ENCODE measurements around the gene AP4B1.

The AP4B1 gene

GRCh38 chr1:113934006-113934405 lies 29.4 kb upstream of the AP4B1 start:
- in situ Hi-C loops (cut with MboI; ENCODE audit: low sequenced_read_pairs, unreplicated experiment), result no loop called here
- DNase-seq (ENCODE audit: low spot score), result no peak
- TF ChIP-seq CTCF (IDR thresholded peaks at IDR 0.05; ENCODE audit: borderline replicate concordance, control extremely low read depth, extremely low read depth, insufficient read depth, missing control alignments), result no peak

- in situ Hi-C loops (cut with MboI; ENCODE audit: low sequenced_read_pairs, unreplicated experiment), result no loop called here
- no peak for TF ChIP-seq CTCF (IDR thresholded peaks at IDR 0.05; ENCODE audit: borderline replicate concordance, control extremely low read depth, extremely low read depth, insufficient read depth, missing control alignments)
- DNase-seq (ENCODE audit: low spot score), result no peak
Observed at GRCh38 chr1:113931451-113931851, 26.9 kb upstream of the AP4B1 start.

DNA sequence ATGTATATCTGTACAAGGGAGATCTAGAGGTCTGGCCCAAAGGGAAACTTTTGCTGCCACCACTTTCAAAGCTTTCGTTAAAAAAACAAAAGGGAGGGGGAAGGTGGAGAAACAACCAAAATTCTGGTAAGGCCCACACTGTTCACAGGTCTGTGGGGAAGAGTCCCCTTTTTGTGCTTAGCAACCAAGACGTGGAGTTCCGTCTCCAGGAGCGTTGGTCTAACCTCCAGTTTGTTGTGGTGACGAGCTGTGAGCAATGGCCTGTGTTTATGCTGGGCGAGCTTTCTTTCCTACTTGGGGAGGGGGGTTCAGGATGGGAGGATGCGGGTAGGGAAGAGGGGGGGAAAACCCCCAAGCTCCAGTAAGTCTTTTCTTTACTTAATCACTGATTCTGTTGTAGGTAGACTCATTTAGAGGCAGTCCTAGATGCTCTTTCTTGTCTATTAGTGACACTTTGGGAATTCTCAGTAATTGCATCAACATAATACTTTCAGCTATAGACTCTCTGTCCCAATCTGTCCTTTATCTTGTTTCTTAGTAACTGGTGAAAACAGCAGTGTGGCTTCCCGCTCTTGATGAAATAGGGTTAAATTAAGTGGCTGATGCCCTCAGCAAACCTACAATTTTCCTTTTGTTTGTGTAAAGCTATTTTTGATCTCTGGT lies 26.0 kb upstream of the AP4B1 start:
- TF ChIP-seq CTCF (IDR thresholded peaks at IDR 0.05; ENCODE audit: borderline replicate concordance, control extremely low read depth, extremely low read depth, insufficient read depth, missing control alignments), result no peak
- DNase-seq (ENCODE audit: low spot score), result peak; percentile 56
- in situ Hi-C loops (cut with MboI; ENCODE audit: low sequenced_read_pairs, unreplicated experiment), result no loop called here

- in situ Hi-C loops (cut with MboI; ENCODE audit: low sequenced_read_pairs, unreplicated experiment), result no loop called here
- peak; percentile 11 for TF ChIP-seq CTCF (IDR thresholded peaks at IDR 0.05; ENCODE audit: borderline replicate concordance, control extremely low read depth, extremely low read depth, insufficient read depth, missing control alignments)
- peak; percentile 72 for DNase-seq (ENCODE audit: low spot score)
Observed at GRCh38 chr1:113929750-113930498, 25.3 kb upstream of the AP4B1 start.

- TF ChIP-seq CTCF (IDR thresholded peaks at IDR 0.05; ENCODE audit: borderline replicate concordance, control extremely low read depth, extremely low read depth, insufficient read depth, missing control alignments), result no peak
- in situ Hi-C loops (cut with MboI; ENCODE audit: low sequenced_read_pairs, unreplicated experiment), result no loop called here
- peak; percentile 91 for DNase-seq (ENCODE audit: low spot score)
Observed at GRCh38 chr1:113928941-113929749, 24.5 kb upstream of the AP4B1 start, which contains the start of gene HIPK1. Gene HIPK1 (plus strand): TSS chr1:113929324.

GRCh38 chr1:113928187-113928930 lies 23.8 kb upstream of the AP4B1 start:
- DNase-seq (ENCODE audit: low spot score), result peak; percentile 48
- in situ Hi-C loops (cut with MboI; ENCODE audit: low sequenced_read_pairs, unreplicated experiment), result no loop called here
- TF ChIP-seq CTCF (IDR thresholded peaks at IDR 0.05; ENCODE audit: borderline replicate concordance, control extremely low read depth, extremely low read depth, insufficient read depth, missing control alignments), result no peak
